Astrocyte of the spinal cord (primary cell): Measurements from ENCODE around the gene PLBD2.

Source experiments
- DNase-seq: peaks from one replicate; pipeline ENCODE4 v3.0.0; 2011; ENCODE audit warnings: low read depth, low spot score
- H3K4me3 ChIP-seq: 2 replicates; pipeline ENCODE4 v1.5.1; 2011; ENCODE audit warnings: low read depth, mild to moderate bottlenecking, low read length, moderate library complexity
- in situ Hi-C: cut with HindIII; loops from 2 replicates; pipeline ENCODE4 v1.10.0; 2017; ENCODE audit warnings: low sequenced_read_pairs
- TF ChIP-seq, protein P1 (sequence below): IDR thresholded peaks from 2 replicates; pipeline ENCODE4 v1.5.1; 2012; ENCODE audit warnings: low read depth, mild to moderate bottlenecking, low read length, inconsistent platforms

PLBD2 gene

DNA sequence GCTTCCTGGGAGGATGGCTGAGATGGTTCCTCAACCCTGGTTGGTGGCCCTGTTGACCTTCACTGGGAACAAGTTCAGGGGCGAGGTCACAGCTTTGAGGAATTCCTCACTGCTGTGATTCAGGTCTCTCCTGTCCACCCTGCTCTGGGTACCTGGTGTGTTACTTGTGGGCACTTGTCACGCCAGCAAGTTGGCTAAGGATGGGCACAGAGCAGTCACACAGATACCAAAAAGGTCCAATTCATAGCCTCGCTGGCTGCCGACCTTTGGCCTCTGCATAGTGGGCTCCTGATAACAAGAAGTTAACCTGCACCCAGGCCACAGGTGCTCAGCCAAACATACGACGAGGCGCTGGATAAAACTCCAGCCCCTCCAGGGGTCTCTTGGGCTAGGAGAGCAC is 34.1 kb downstream of the PLBD2 start:
- no peak for DNase-seq
- TF ChIP-seq, protein P1, sequence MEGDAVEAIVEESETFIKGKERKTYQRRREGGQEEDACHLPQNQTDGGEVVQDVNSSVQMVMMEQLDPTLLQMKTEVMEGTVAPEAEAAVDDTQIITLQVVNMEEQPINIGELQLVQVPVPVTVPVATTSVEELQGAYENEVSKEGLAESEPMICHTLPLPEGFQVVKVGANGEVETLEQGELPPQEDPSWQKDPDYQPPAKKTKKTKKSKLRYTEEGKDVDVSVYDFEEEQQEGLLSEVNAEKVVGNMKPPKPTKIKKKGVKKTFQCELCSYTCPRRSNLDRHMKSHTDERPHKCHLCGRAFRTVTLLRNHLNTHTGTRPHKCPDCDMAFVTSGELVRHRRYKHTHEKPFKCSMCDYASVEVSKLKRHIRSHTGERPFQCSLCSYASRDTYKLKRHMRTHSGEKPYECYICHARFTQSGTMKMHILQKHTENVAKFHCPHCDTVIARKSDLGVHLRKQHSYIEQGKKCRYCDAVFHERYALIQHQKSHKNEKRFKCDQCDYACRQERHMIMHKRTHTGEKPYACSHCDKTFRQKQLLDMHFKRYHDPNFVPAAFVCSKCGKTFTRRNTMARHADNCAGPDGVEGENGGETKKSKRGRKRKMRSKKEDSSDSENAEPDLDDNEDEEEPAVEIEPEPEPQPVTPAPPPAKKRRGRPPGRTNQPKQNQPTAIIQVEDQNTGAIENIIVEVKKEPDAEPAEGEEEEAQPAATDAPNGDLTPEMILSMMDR, result no peak
- no peak overlapping the region for H3K4me3 ChIP-seq
- in situ Hi-C loops, result no loop called here

DNA sequence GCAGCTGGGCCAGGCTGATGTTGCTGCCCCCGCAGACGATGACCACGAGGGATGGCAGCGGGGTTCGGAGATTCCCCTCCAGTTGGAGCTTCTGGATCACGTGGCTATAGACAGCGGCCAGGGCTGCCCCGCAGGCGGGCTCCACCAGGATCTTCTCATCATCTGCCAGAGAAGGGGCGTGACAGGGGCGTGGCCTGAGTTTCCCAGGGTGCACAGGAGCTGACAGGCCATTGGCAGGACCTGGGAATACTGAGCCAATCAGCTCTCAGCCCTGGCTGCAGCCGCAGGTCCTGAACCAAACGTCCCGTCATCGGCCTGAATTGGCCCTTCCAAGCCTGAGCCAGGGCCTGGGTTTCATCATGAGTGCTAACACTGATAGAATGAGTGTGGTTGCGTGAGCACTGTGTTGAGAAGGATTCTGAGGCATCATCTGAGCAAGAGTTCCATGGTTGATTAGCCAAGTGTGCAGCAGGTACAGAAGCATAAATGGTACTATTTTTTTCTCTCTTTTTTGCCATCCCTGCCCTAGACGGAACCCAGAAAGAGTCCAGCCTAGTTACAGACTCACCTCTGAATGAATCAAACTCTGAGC is 34.7 kb downstream of the PLBD2 start:
- TF ChIP-seq, protein P1, result no peak
- in situ Hi-C loops, result no loop called here
- no peak for DNase-seq
- H3K4me3 ChIP-seq, result no peak overlapping the region

DNA sequence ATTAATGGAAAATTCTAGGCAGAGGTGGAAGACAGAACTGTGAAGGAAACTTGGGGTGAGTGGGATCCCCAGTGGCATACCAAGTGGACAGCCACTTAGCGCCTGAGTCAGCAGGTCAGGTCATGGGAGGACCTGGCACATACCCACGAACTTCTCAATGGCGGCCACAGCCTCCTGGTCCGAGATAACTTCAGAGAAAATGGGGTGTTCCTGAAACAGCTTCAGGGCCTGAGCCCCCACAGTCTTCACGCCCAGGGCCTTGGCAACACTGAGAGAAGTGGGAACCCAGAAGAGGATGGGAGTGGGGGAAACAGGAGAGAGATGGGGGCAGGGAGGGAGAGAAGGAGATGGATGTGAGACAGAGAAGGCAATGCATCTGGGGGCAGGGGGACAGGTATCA is 35.4 kb downstream of the PLBD2 start:
- in situ Hi-C loops, result no loop called here
- DNase-seq, result no peak
- H3K4me3 ChIP-seq, result no peak overlapping the region
- TF ChIP-seq, protein P1, result no peak

DNA sequence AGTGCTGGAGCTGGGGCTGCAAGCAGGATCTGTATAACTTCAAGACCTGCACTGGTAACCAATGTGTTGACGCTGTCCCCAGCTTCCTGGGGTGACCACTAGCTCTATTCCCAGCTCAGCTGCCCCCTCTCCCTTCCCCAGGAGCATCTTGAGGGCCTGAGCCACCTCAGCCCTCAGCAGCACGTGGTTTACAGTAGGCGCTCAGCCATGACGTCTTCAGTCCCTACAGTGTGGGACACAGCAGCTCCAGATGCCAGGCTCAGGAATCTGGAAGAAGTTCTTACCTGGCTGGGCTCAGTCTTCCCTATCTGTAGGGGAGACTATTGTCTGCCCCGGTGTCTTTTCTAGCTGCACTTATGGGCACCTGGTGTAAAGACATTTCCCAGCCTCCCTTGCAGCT is 36.7 kb downstream of the PLBD2 start:
- DNase-seq, result no peak
- TF ChIP-seq, protein P1, result no peak
- H3K4me3 ChIP-seq, result no peak overlapping the region
- in situ Hi-C loops, result no loop called here

DNA sequence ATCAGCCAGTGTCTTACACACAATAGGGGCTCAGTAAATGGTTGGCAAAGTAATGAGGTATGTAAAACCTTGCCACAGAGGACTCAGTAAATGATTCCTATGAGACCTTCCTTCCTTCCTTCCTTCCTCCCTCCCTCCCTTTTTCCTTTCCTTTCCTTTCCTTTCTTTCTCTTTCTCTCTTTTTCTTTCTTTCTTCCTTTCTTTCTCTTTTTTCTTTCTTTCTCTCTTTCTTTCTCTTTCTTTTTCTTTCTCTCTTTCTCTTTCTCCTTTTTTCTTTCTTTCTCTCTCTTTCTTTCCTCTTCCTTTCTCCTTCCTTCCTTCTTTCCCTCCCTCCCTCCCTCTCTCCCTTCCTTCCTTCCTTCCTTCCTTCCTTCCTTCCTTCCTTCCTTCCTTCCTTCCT is 37.8 kb downstream of the PLBD2 start:
- DNase-seq, result no peak
- TF ChIP-seq, protein P1, result no peak
- in situ Hi-C loops, result no loop called here
- H3K4me3 ChIP-seq, result no peak overlapping the region

DNA sequence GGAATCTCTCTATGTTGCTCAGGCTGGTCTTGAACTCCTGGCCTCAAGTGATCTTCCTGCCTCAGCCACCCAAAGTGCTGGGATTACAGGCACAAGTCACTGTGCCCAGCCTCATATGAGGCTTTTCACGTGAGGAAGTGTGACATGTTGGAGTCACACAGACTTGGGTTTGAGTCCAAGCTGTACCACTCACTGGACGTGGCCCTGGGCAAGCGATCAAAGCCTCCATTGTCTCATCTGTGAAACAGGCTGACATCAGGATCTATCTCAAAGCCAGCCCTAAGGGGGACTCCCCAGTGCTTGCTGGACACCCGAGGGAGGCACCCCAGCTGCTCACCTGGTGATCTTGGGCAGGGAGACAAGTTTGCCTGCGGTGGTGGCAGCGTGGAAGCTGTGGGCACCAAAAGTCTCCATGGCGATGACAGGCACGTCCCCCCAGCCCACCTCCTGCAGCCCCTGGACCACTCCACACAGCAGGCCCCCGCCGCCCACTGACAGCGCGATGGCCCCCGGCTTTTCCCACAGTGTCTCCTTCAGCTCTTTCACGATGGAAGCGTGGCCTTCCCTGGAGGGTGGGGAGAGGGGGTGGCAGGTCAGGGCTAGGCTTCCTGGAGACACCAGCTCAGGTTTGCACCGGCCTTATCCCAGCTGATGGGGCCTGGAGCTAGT is 38.6 kb downstream of the PLBD2 start:
- no peak overlapping the region for H3K4me3 ChIP-seq
- TF ChIP-seq, protein P1, result no peak
- in situ Hi-C loops, result no loop called here
- no peak for DNase-seq
